ENCODE measurements around the gene ZBTB22.
"Not testable (repeated sequence)": the region's sequence is repeated elsewhere in the genome, so short reads cannot be mapped to it uniquely, and the experiment has no call there.

The ZBTB22 gene

GRCh38 chr6:33278392-33278741 is 39.2 kb downstream of the ZBTB22 start:
- no peak for DNase-seq (ENCODE audit: low spot score)

GRCh38 chr6:33277663-33278391 is 39.7 kb downstream of the ZBTB22 start:
- peak; percentile 58 for DNase-seq (ENCODE audit: low spot score)

- DNase-seq (ENCODE audit: low spot score), result peak; percentile 86
Observed at GRCh38 chr6:33276864-33277662, 40.5 kb downstream of the ZBTB22 start, which contains the start of gene B3GALT4. Gene B3GALT4, plus strand, starts transcription at chr6:33277123. Its CDS starts 297 bp downstream, at chr6:33277420.

- no peak for DNase-seq (ENCODE audit: low spot score)
Observed at GRCh38 chr6:33276581-33276863, 41.0 kb downstream of the ZBTB22 start.

GRCh38 chr6:33275795-33276580 is 41.6 kb downstream of the ZBTB22 start:
- not testable (repeated sequence) for DNase-seq (ENCODE audit: low spot score)

- DNase-seq (ENCODE audit: low spot score), result no peak
Observed at GRCh38 chr6:33273924-33274902, 43.3 kb downstream of the ZBTB22 start.

- no peak for DNase-seq (ENCODE audit: low spot score)
Observed at GRCh38 chr6:33273129-33273923, 44.2 kb downstream of the ZBTB22 start.

GRCh38 chr6:33272275-33273128 is 45.0 kb downstream of the ZBTB22 start:
- DNase-seq (ENCODE audit: low spot score), result no peak

- peak; percentile 88 for DNase-seq (ENCODE audit: low spot score)
Observed at GRCh38 chr6:33271468-33272274, 45.9 kb downstream of the ZBTB22 start, which contains the start of the genes RPS18 and VPS52. Gene RPS18, plus strand, starts transcription at chr6:33272075. Its CDS starts 45 bp downstream, at chr6:33272120. Gene VPS52, minus strand, starts transcription at chr6:33271876. Its CDS starts 201 bp downstream, at chr6:33271675.

GRCh38 chr6:33271117-33271467 is 46.5 kb downstream of the ZBTB22 start:
- DNase-seq (ENCODE audit: low spot score), result no peak
